ENCODE measurements around the gene WNT3. TPM values are rescaled to one million over a fixed set of nuclear protein-coding genes. Genes with fewer than 3 reads are reported as not detected.

Gene WNT3
- total RNA-seq, 4 donors from 2014 or later, result 0.49 to 3.5 (median 2.2) TPM

DNA sequence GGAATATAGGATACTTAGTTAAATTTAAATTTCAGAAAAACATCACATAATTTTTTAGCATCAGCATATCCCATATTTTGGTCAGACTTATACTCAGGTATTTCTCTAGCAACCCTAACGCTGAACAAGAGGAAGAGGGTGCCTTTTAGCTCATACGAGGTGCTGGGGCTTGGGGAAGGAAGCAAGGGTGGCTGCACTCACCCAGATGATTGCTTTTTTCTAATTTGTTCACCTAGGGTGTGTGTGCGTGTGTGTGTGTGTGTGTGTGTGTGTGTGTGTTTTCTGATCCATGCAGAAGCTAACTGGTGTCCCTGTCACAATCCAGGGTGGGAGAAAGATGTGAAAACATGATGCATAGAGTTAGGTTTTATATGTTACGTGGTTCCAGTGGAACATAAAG is 81.2 kb downstream of the WNT3 start:
- WGBS, 2 donors, result 82 to 85% methylated on average over 4 of the region's 4 CpGs
- Histone ChIP-seq H3K27ac (no peak overlapping the region), H3K36me3 (peaks cover 0 to 24% (median 0%) of the 10 kb centered on the region in 3 donors), H3K9me3 (no peaks in the 10 kb centered on the region), H3K4me3 (no peak overlapping the region), H3K4me1 (peaks cover 0 to 15% (median 0%) of the 10 kb centered on the region in 3 donors), H3K27me3 (no peaks in the 10 kb centered on the region)
- TF ChIP-seq, protein P1, sequence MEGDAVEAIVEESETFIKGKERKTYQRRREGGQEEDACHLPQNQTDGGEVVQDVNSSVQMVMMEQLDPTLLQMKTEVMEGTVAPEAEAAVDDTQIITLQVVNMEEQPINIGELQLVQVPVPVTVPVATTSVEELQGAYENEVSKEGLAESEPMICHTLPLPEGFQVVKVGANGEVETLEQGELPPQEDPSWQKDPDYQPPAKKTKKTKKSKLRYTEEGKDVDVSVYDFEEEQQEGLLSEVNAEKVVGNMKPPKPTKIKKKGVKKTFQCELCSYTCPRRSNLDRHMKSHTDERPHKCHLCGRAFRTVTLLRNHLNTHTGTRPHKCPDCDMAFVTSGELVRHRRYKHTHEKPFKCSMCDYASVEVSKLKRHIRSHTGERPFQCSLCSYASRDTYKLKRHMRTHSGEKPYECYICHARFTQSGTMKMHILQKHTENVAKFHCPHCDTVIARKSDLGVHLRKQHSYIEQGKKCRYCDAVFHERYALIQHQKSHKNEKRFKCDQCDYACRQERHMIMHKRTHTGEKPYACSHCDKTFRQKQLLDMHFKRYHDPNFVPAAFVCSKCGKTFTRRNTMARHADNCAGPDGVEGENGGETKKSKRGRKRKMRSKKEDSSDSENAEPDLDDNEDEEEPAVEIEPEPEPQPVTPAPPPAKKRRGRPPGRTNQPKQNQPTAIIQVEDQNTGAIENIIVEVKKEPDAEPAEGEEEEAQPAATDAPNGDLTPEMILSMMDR (IDR thresholded peaks at IDR 0.05), result no peak
- no peak for TF ChIP-seq POLR2A (IDR thresholded peaks at IDR 0.05)
- DNase-seq, result no peak
- intact Hi-C loops (cut with DNase I), result no loop called here

DNA sequence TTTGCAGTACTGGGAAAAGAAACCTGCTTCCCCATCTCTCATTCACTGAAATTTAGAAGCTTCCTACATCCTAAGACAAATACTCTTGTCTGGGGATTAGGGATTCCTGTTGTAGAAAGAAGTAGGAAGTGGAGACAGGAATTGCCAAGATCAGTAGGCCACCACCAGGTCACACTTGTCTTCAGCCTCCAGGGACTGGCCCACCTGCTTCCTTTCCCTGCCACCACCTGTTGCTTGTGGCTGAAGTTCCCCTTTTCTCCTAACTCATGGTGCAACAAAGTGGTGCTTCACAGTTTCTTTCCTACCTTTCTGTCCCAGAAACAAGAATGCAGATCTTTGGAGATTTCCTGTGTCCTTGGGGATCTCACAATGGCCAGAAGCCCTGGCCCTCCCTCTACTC is 82.4 kb downstream of the WNT3 start:
- intact Hi-C loops (cut with DNase I), result no loop called here

DNA sequence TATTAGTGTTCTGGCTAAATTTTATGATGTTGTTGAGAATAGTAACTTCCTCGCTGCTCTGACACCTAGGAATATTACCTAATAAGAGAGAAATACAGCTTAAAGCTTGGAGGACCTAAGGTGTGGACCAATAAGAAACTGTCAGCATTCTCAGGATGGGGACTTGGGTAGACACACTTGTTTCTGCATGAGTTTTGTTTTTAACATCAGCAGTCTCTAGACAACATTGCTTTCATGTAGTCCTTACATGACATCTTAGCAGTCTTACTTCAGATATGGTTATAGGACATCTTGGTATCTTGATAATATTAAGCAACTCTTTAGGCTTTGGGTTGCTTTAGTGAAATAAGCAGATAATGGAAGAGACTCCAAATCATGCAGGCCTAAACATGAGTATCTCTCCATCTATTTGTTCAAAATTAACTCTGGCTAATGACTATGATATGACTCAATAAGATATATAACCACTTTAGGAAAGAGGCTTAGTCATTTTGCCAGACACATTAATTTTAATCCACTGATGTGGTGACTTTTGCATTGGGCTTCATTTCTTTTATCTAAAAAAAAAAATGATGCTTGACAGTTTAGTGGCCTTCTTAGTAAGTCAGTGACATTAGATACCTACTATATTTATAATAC is 84.5 kb downstream of the WNT3 start:
- intact Hi-C loops (cut with DNase I), result no loop called here

More for the DNA sequence above, 82.4 kb downstream of the WNT3 start:
- no peaks in the 10 kb centered on the region for H3K9me3 ChIP-seq
- DNase-seq, result no peak
- H3K4me3 ChIP-seq, result no peak overlapping the region
- TF ChIP-seq POLR2A (IDR thresholded peaks at IDR 0.05), result no peak
- TF ChIP-seq, protein P1 (IDR thresholded peaks at IDR 0.05), result no peak
- peaks cover 0 to 15% (median 0%) of the 10 kb centered on the region in 3 donors for H3K4me1 ChIP-seq
- H3K27me3 ChIP-seq, result no peaks in the 10 kb centered on the region
- no peak overlapping the region for H3K27ac ChIP-seq
- H3K36me3 ChIP-seq, result peaks cover 0 to 28% (median 0%) of the 10 kb centered on the region in 3 donors

DNA sequence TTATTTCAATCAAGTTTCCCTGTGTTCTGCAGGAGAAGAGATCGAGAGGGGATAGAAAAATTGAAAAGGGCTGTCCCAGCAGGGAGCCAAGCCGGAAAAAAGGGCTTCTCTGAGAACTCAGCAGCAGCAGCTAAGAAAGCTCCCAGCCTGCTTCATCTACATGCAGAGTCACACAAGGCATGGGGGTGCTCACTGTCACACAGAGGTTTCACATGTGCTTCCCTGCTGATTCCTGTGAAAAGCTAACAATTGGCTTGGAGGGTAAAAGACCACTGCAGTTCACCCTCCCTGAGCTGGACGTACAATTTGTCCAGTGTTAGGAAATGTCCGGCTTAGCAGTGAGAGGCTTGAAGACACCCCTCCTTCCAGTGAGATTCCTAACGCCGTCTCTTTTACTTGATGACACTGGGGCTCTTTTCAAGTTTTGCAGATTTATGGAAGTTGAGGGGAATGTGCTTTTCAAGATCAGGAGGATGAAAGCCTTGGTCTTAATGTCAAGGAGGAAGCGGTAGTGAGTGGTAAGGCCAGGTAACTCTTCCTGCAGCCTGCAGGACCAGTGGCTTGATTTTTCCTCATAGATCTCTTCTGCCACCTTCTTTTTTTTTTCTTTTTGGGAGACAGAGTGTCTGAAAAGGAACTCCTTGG is 85.6 kb downstream of the WNT3 start:
- peaks cover 0 to 33% (median 0%) of the 10 kb centered on the region in 3 donors for H3K36me3 ChIP-seq
- H3K4me3 ChIP-seq, result no peak overlapping the region
- no peaks in the 10 kb centered on the region for H3K9me3 ChIP-seq
- TF ChIP-seq, protein P1 (IDR thresholded peaks at IDR 0.05), result no peak
- no peak for TF ChIP-seq POLR2A (IDR thresholded peaks at IDR 0.05)
- H3K27ac ChIP-seq, result no peak overlapping the region
- DNase-seq, result no peak
- H3K27me3 ChIP-seq, result no peaks in the 10 kb centered on the region
- peaks cover 0 to 15% (median 0%) of the 10 kb centered on the region in 3 donors for H3K4me1 ChIP-seq
- intact Hi-C loops (cut with DNase I), result no loop called here
- WGBS, 2 donors, result 87 to 88% methylated on average over 7 of the region's 7 CpGs

More for the DNA sequence above, 84.5 kb downstream of the WNT3 start:
- 44 to 74% methylated on average over 1 of the region's 1 CpG for WGBS, 2 donors
- H3K27me3 ChIP-seq, result no peaks in the 10 kb centered on the region
- peaks cover 0 to 34% (median 0%) of the 10 kb centered on the region in 3 donors for H3K36me3 ChIP-seq
- peaks cover 0 to 15% (median 0%) of the 10 kb centered on the region in 3 donors for H3K4me1 ChIP-seq
- H3K4me3 ChIP-seq, result no peak overlapping the region
- H3K27ac ChIP-seq, result no peak overlapping the region
- DNase-seq, result no peak
- TF ChIP-seq POLR2A (IDR thresholded peaks at IDR 0.05), result no peak
- TF ChIP-seq, protein P1 (IDR thresholded peaks at IDR 0.05), result no peak
- no peaks in the 10 kb centered on the region for H3K9me3 ChIP-seq

DNA sequence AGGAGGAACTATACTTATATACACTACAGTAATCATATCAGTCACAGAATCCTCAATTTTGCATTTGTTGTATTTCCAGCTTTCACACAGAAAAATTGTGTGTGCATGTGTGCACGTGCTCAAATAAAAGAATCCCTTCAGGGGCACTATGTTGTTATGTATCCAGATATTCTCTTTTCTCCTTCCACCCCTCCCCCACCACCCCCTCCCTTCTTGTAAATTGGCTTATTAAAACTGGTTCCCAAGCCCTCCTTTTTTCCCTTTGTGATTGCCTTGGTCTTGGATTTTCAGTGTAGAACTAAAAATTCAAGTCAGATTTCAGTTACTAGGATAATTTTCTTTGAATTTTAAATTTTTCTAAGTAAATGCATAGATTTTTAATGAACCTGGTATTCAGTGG is 86.3 kb downstream of the WNT3 start:
- H3K36me3 ChIP-seq, result peaks cover 0 to 40% (median 0%) of the 10 kb centered on the region in 3 donors
- no peaks in the 10 kb centered on the region for H3K27me3 ChIP-seq
- intact Hi-C loops (cut with DNase I), result no loop called here
- H3K27ac ChIP-seq, result no peak overlapping the region
- peaks cover 0 to 15% (median 0%) of the 10 kb centered on the region in 3 donors for H3K4me1 ChIP-seq
- H3K9me3 ChIP-seq, result no peaks in the 10 kb centered on the region
- no peak for DNase-seq
- no peak overlapping the region for H3K4me3 ChIP-seq
- no peak for TF ChIP-seq POLR2A (IDR thresholded peaks at IDR 0.05)
- TF ChIP-seq, protein P1 (IDR thresholded peaks at IDR 0.05), result no peak
- 52 to 63% methylated on average over 1 of the region's 1 CpG for WGBS, 2 donors

Measured in esophagus squamous epithelium (tissue), 5 donors.